ENCODE data around the gene FTCDNL1. TPM values are rescaled to one million over a fixed set of nuclear protein-coding genes. Genes with fewer than 3 reads are reported as not detected.

Gene FTCDNL1
- total and polyA plus RNA-seq, 2 of the 13 experiments (the other 11 are each of a cell fraction or from before 2014, with no cell fraction given) = 0.98 to 1.4 TPM

GRCh38 chr2:199717587-199717907 is 133.4 kb downstream of the FTCDNL1 start:
- Histone ChIP-seq H3K4me3 (replicated peaks in 1 of 3; ENCODE audit: insufficient read depth in 1 of 3, low read depth in 2 of 3, low read length in 3 of 3) (no peak overlapping the region), H3K4me1 (ENCODE audit: insufficient read depth, low read length) (peaks cover 31% of the 10 kb centered on the region), H3K79me2 (ENCODE audit: insufficient read depth, low read length) (no peaks in the 10 kb centered on the region), H3K4me2 (ENCODE audit: low read depth, low read length) (peak overlapping the region; percentile 31), H3K27me3 (ENCODE audit: control insufficient read depth in 1 of 2, insufficient read depth in 2 of 2, low read length in 2 of 2) (no peaks in the 10 kb centered on the region), H2AFZ (ENCODE audit: low read length) (no peak overlapping the region), H3K9ac (ENCODE audit: insufficient read depth, low read depth, low read length) (no peak overlapping the region), H3K9me3 (ENCODE audit: low read length) (0 out of 2 replicates have a peak, but pooled peaks cover 5% of the 10 kb centered on the region), H3K27ac (ENCODE audit: extremely low read length, insufficient read depth, low read length) (no peak overlapping the region), H4K20me1 (ENCODE audit: insufficient read depth, low read length) (no peaks in the 10 kb centered on the region), H3K36me3 (replicated peaks in 1 of 2; ENCODE audit: control insufficient read depth in 1 of 2, insufficient read depth in 2 of 2, low read length in 2 of 2) (no peaks in the 10 kb centered on the region)
- ChIA-PET CTCF (ENCODE audit: low intra/inter-chr PET ratio, low total read pairs) (no interaction called here), POLR2A (no interaction called here)
- in situ Hi-C loops (cut with HindIII; ENCODE audit: extremely low pct_ligation_motif_present, low pct_unique_long_range_greater_than_20kb) (no loop called here), intact Hi-C loops (cut with micrococcal nuclease; ENCODE audit: unreplicated experiment) (no loop called here)
- FAIRE-seq (no peak), ATAC-seq (peak; percentile 60), DNase-seq (ENCODE audit: low spot score) (no peak)
- BruUV-seq (replicated peaks) = no TSS peak
- TF ChIP-seq KAT7 (CRISPR knock-in tag; IDR thresholded peaks at IDR 0.05; ENCODE audit: borderline replicate concordance) (no peak), KLF15 (CRISPR knock-in tag; IDR thresholded peaks at IDR 0.05; ENCODE audit: borderline replicate concordance) (no peak), ZSCAN5A (CRISPR knock-in tag; IDR thresholded peaks at IDR 0.05; ENCODE audit: borderline replicate concordance) (no peak), THRA (CRISPR knock-in tag; IDR thresholded peaks at IDR 0.05; ENCODE audit: borderline replicate concordance) (no peak)

DNA sequence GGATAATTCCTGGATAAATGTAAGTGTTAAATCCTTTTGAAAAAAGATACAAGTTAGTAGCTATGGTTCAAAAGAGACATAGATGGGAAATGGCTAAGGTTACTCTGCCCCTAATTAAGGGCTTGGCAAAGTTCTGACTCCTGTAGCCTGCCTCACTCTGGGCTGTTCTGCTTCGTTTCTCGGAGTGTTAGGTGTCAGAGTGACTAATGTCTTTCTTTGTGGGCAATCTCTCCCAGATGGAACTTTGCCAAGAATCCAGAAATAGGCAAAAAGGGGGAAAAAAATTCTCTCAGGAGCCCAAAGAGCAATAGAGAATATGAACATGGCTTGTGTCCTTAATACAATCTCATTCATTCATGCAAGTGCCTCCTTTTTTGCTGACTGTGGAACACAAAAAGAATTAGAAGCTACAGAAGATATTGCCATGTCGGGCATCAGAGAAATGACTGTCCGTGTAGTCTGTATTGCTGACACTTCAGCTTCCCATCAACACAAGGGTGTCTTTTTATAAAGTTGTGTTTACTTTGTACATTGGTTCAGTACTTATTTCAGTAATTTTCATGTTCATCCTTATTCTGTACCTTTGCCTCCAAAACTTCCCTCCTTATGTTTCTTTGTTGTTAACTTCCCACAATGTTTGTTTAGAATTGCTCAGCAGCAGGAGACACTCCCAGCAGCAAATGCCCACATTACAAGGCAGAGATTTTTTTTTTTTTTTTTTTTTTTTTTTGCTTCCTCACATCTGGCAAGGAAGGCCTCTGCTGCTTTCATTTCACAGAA is 134.0 kb downstream of the FTCDNL1 start:
- ChIA-PET POLR2A (no interaction called here), CTCF (ENCODE audit: low intra/inter-chr PET ratio, low total read pairs) (no interaction called here)
- no peaks in the 10 kb centered on the region for H3K27me3 ChIP-seq (ENCODE audit: control insufficient read depth in 1 of 2, insufficient read depth in 2 of 2, low read length in 2 of 2)
- WGBS (ENCODE audit: low lambda C conversion rate) = 20% methylated on average over 4 of the region's 4 CpGs
- intact Hi-C loops (cut with micrococcal nuclease; ENCODE audit: unreplicated experiment) (no loop called here), in situ Hi-C loops (cut with HindIII; ENCODE audit: extremely low pct_ligation_motif_present, low pct_unique_long_range_greater_than_20kb) (no loop called here)
- peaks cover 31% of the 10 kb centered on the region for H3K4me1 ChIP-seq (ENCODE audit: insufficient read depth, low read length)
- no peaks in the 10 kb centered on the region for H4K20me1 ChIP-seq (ENCODE audit: insufficient read depth, low read length)
- no peak overlapping the region for H2AFZ ChIP-seq (ENCODE audit: low read length)
- FAIRE-seq (no peak), ATAC-seq (peak; percentile 58), DNase-seq (ENCODE audit: low spot score) (peak; percentile 21)
- peak overlapping the region; percentile 31 for H3K4me2 ChIP-seq (ENCODE audit: low read depth, low read length)
- no peak overlapping the region for H3K4me3 ChIP-seq (replicated peaks in 1 of 3; ENCODE audit: insufficient read depth in 1 of 3, low read depth in 2 of 3, low read length in 3 of 3)
- no TSS peak for BruUV-seq (replicated peaks)
- H3K27ac ChIP-seq (ENCODE audit: extremely low read length, insufficient read depth, low read length) = no peak overlapping the region
- H3K9me3 ChIP-seq (ENCODE audit: low read length) = 0 out of 2 replicates have a peak, but pooled peaks cover 5% of the 10 kb centered on the region
- no peaks in the 10 kb centered on the region for H3K79me2 ChIP-seq (ENCODE audit: insufficient read depth, low read length)
- H3K36me3 ChIP-seq (replicated peaks in 1 of 2; ENCODE audit: control insufficient read depth in 1 of 2, insufficient read depth in 2 of 2, low read length in 2 of 2) = no peaks in the 10 kb centered on the region
- H3K9ac ChIP-seq (ENCODE audit: insufficient read depth, low read depth, low read length) = no peak overlapping the region
